GM12872 (cell line): Measurements from ENCODE around the gene DGKB.

Source experiments
- CTCF ChIP-seq: IDR thresholded peaks from 3 replicates; pipeline ENCODE4 v1.5.1; 2011; ENCODE audit warnings: low read depth, mild to moderate bottlenecking, low read length, moderate library complexity; ENCODE audit not compliant: insufficient read depth

DGKB gene

GRCh38 chr7:14761510-14762296 is 140.8 kb downstream of the DGKB start:
- TF ChIP-seq CTCF, result no peak

- TF ChIP-seq CTCF, result no peak
These were observed 141.6 kb downstream of the DGKB start for GRCh38 chr7:14760730-14761478.

- no peak for TF ChIP-seq CTCF
These were observed 142.8 kb downstream of the DGKB start for GRCh38 chr7:14759785-14760184.

- no peak for TF ChIP-seq CTCF
These were observed 147.9 kb downstream of the DGKB start for GRCh38 chr7:14754631-14755030.

GRCh38 chr7:14752301-14752700 is 150.2 kb downstream of the DGKB start:
- TF ChIP-seq CTCF, result no peak

GRCh38 chr7:14751461-14751860 is 151.1 kb downstream of the DGKB start:
- no peak for TF ChIP-seq CTCF

GRCh38 chr7:14748461-14748860 is 154.1 kb downstream of the DGKB start:
- TF ChIP-seq CTCF, result no peak
